ENCODE data around the gene TAF4.

The TAF4 gene

DNA sequence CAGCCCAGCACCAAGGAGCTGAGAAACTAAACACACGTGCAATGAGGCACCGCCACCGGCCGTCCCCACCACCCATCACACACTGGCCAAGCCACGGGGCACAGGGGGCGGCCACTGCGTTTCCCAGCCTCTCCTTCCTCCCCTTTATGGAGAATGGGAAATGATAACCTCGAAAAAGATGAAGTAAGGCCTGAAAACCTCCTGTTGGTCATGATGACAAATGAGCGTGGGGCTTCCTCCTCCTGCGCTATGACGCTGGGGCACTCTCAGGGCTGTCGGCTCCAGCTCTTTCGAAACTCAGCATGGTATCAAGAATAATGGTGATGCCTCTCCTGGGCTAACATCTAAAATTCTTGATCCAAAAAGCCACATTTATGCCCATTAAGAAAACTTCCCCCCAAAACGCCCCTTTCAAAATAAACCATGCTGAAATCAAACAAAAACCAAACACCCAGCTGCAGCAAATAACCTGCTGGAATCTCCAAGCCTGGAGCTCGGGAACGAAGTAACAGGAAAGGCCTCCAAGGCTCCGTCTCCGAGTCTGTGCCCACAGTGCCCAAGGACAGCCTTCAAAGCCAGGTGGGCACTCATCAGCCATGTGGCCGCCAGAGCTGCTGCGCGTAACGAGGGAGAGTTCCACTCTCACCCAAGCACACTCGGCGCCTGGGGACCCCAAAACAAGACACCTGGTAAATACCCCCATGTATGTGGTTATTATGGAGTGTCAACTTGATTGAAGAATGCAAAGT, 50.0 kb downstream of the TAF4 start:
- TF ChIP-seq, protein P1, sequence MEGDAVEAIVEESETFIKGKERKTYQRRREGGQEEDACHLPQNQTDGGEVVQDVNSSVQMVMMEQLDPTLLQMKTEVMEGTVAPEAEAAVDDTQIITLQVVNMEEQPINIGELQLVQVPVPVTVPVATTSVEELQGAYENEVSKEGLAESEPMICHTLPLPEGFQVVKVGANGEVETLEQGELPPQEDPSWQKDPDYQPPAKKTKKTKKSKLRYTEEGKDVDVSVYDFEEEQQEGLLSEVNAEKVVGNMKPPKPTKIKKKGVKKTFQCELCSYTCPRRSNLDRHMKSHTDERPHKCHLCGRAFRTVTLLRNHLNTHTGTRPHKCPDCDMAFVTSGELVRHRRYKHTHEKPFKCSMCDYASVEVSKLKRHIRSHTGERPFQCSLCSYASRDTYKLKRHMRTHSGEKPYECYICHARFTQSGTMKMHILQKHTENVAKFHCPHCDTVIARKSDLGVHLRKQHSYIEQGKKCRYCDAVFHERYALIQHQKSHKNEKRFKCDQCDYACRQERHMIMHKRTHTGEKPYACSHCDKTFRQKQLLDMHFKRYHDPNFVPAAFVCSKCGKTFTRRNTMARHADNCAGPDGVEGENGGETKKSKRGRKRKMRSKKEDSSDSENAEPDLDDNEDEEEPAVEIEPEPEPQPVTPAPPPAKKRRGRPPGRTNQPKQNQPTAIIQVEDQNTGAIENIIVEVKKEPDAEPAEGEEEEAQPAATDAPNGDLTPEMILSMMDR (conservative IDR thresholded peaks at IDR 0.05; ENCODE audit: control insufficient read depth, insufficient read depth, low read depth, low read length): no peak
- H3K4me3 ChIP-seq (ENCODE audit: control insufficient read depth, low read depth, low read length): no peak overlapping the region
- DNase-seq (ENCODE audit: low read depth): no peak

DNA sequence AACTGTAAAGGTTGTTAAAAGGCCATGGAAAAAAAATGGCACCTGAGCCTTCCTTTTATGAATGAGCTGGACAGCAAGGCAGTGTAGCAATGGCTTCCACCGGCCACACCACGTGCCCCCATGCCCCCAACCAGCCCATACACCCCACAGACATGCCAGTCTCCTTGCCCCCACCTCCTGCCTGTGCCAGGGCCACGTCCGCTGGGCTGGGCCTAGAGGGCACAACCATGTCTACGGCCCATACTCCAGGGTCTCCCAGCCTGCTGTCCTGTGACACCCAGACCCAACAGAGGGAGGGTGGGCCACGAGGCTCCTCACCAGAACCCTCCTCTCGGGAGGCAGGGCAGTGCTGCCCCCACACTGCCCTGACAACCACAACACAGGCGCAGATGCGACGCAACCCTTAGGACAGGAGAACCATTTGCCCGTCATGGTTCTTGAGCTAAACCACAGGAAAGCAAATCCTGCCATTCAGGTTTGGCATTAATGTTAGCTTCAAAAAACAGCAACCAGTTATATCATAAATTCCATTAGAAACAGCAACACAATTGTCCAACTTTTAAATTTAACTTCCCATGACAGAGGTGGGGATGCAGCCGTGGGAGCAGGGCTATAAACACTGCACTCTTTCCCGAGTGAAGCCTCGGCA, 50.7 kb downstream of the TAF4 start:
- no peak for DNase-seq (ENCODE audit: low read depth)
- no peak overlapping the region for H3K4me3 ChIP-seq (ENCODE audit: control insufficient read depth, low read depth, low read length)
- TF ChIP-seq, protein P1 (conservative IDR thresholded peaks at IDR 0.05; ENCODE audit: control insufficient read depth, insufficient read depth, low read depth, low read length): no peak

DNA sequence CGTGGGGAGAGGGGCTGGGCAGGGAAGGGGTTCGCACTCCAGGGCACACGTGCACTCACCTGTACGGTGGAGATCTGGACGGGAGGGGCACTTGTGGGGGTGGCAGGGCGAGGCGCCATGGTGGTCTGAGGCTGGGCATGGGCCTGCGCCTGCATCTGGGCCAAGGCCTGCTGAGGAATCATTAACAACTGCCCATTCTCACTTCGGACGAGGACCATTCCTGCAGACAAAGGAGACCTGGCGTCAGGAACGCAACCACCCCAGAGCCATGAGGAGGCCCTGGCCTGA, 51.2 kb downstream of the TAF4 start:
- TF ChIP-seq, protein P1 (conservative IDR thresholded peaks at IDR 0.05; ENCODE audit: control insufficient read depth, insufficient read depth, low read depth, low read length): no peak
- H3K4me3 ChIP-seq (ENCODE audit: control insufficient read depth, low read depth, low read length): no peak overlapping the region
- DNase-seq (ENCODE audit: low read depth): no peak

DNA sequence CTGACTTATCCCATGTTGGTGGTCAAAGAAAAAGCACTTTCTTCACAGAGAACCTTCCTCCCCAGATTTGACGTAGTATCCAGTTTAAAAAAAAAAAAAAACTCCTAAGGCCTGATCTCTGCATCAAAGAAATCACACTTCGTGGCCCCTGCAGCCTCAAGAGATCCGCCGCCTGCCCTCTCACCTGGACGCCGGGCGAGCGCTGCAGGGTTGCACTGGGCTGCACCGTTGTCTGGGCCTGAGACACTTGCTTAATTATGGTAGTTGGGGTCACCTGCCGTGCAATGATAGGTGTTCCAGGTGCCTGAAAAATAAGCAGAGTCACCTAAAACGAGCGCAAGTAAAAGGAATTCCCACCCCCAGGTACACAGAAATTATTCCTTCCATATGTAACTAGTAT, 53.0 kb downstream of the TAF4 start:
- TF ChIP-seq, protein P1 (conservative IDR thresholded peaks at IDR 0.05; ENCODE audit: control insufficient read depth, insufficient read depth, low read depth, low read length): no peak
- no peak overlapping the region for H3K4me3 ChIP-seq (ENCODE audit: control insufficient read depth, low read depth, low read length)
- DNase-seq (ENCODE audit: low read depth): no peak

DNA sequence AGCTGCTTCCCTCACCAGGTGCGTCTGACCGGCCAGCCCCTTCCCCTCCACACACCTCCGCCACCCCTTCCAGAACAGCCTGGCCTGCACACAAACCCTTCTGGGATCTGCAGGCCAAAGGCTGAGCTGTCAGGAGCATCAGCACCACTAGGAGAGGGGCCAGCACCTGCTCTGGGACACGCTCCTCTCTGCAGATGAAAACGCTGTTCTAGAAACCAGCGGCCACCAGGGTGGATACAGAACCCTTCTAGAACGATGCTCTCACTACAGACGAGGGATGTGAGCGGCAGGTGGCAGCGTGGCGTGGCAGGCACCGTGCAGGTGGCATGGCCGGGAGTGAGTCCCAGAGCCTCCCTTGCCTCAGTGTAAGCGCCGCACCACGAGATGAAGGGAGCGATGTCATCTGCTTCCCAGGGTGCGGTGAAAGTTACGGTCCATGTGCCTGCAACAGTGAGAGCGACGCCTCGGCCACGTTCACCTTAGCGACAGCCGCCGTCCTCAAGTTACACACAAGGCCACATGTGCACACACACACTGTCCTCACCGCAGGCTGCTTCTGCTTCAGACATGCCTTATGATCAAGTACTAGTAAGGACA, 53.6 kb downstream of the TAF4 start:
- DNase-seq (ENCODE audit: low read depth): no peak
- TF ChIP-seq, protein P1 (conservative IDR thresholded peaks at IDR 0.05; ENCODE audit: control insufficient read depth, insufficient read depth, low read depth, low read length): no peak
- H3K4me3 ChIP-seq (ENCODE audit: control insufficient read depth, low read depth, low read length): no peak overlapping the region

DNA sequence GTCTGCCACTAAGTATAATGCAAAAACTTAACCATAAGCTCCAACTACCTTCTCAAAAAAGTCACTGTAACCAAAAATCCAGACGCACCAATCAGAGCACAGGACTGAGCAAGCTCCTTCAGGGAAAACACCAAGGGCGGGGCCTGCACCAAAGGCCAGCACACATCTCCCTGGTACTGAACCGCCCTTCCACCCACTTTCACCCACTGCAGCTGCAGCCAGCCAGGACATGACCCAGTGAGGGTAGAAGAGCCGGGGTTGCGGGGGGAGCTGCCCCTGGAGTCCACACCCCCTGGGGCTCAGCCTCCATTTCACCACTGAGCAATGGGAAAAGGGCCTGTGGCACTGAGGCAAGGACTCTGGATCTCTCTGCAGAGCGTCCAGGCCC, 54.3 kb downstream of the TAF4 start:
- no peak for DNase-seq (ENCODE audit: low read depth)
- TF ChIP-seq, protein P1 (conservative IDR thresholded peaks at IDR 0.05; ENCODE audit: control insufficient read depth, insufficient read depth, low read depth, low read length): no peak
- H3K4me3 ChIP-seq (ENCODE audit: control insufficient read depth, low read depth, low read length): no peak overlapping the region

Data from fibroblast of mammary gland (primary cell).